GM19043 (cell line): ENCODE measurements around the gene KNTC1.
"Not testable (repeated sequence)": the region's sequence is repeated elsewhere in the genome, so short reads cannot be mapped to it uniquely, and the experiment has no call there.

Source experiments
- ATAC-seq: cut with Tn5 transposase; IDR thresholded peaks from one replicate; pipeline ENCODE4 v1.9.1; 2021; ENCODE audit warnings: low read depth; ENCODE audit not compliant: unreplicated experiment

The KNTC1 gene

GRCh38 chr12:122558745-122559641, 31.9 kb downstream of the KNTC1 start:
- no peak for ATAC-seq

- ATAC-seq: no peak
Measured at GRCh38 chr12:122560138-122560537, 33.1 kb downstream of the KNTC1 start.

- ATAC-seq: no peak
Measured at GRCh38 chr12:122563361-122563760, 36.3 kb downstream of the KNTC1 start.

- ATAC-seq: not testable (repeated sequence)
Measured at GRCh38 chr12:122566816-122567215, 39.8 kb downstream of the KNTC1 start.

GRCh38 chr12:122569288-122569687, 42.2 kb downstream of the KNTC1 start:
- ATAC-seq: no peak

GRCh38 chr12:122570006-122570405, 43.0 kb downstream of the KNTC1 start:
- ATAC-seq: not testable (repeated sequence)

GRCh38 chr12:122571821-122572220, 44.8 kb downstream of the KNTC1 start:
- ATAC-seq: no peak

- not testable (repeated sequence) for ATAC-seq
Measured at GRCh38 chr12:122583294-122583693, 56.2 kb downstream of the KNTC1 start.

- ATAC-seq: no peak
Measured at GRCh38 chr12:122584177-122584863, 57.3 kb downstream of the KNTC1 start.

GRCh38 chr12:122590990-122591389, 63.9 kb downstream of the KNTC1 start:
- ATAC-seq: no peak

- not testable (repeated sequence) for ATAC-seq
Measured at GRCh38 chr12:122591966-122592365, 64.9 kb downstream of the KNTC1 start.

- ATAC-seq: not testable (repeated sequence)
Measured at GRCh38 chr12:122592543-122592942, 65.5 kb downstream of the KNTC1 start.

- ATAC-seq: no peak
Measured at GRCh38 chr12:122593910-122594309, 66.9 kb downstream of the KNTC1 start.

- ATAC-seq: no peak
Measured at GRCh38 chr12:122596838-122597237, 69.8 kb downstream of the KNTC1 start.

- no peak for ATAC-seq
Measured at GRCh38 chr12:122602456-122602855, 75.4 kb downstream of the KNTC1 start.

GRCh38 chr12:122604993-122605392, 77.9 kb downstream of the KNTC1 start:
- no peak for ATAC-seq

- ATAC-seq: no peak
Measured at GRCh38 chr12:122609732-122610131, 82.7 kb downstream of the KNTC1 start.

GRCh38 chr12:122610207-122610606, 83.2 kb downstream of the KNTC1 start:
- ATAC-seq: no peak

GRCh38 chr12:122610911-122611310, 83.9 kb downstream of the KNTC1 start:
- no peak for ATAC-seq

GRCh38 chr12:122614839-122615238, 87.8 kb downstream of the KNTC1 start:
- no peak for ATAC-seq

- ATAC-seq: no peak
Measured at GRCh38 chr12:122615780-122616179, 88.7 kb downstream of the KNTC1 start.

- ATAC-seq: no peak
Measured at GRCh38 chr12:122635471-122635870, 108.4 kb downstream of the KNTC1 start.
